ENCODE data around the gene CENPA. TPM values are rescaled to one million over a fixed set of nuclear protein-coding genes. Genes with fewer than 3 reads are reported as not detected.
A peak's percentile ranks its signal among the peaks of the same experiment; 100 is the strongest.

CENPA gene
- polyA plus RNA-seq, 2 of the 4 experiments (the other 2 are of a cell fraction) = 45.7 to 46.0 TPM

GRCh38 chr2:26811261-26811660 is 25.4 kb downstream of the CENPA start:
- Histone ChIP-seq H3K4me1 (no peaks in the 10 kb centered on the region), H3K4me2 (no peak overlapping the region), H3K27ac (no peak overlapping the region), H3K4me3 (no peak overlapping the region), H3K9me3 (no peaks in the 10 kb centered on the region)
- ChIA-PET CTCF (interaction anchor here (1.2 to 4.9 kb wide), 3 partner anchors 12 to 132 kb away, joined by 3 to 17 read pairs (median 4); no protein-coding TSS in a partner anchor), POLR2A (no interaction called here)
- DNase-seq (ENCODE audit: low read depth in 1 of 2, low spot score in 1 of 2) (no peak), FAIRE-seq (no peak), ATAC-seq (no peak)
- WGBS (ENCODE audit: missing lambda C conversion rate) = 40% methylated on average over 8 of the region's 8 CpGs
- no peak for TF ChIP-seq NPAS2 (CRISPR knock-in tag; IDR thresholded peaks at IDR 0.05; ENCODE audit: borderline replicate concordance)
- TF ChIP-seq EHF (CRISPR knock-in tag; IDR thresholded peaks at IDR 0.05) = no peak
- TF ChIP-seq ZC3H11A (IDR thresholded peaks at IDR 0.05) = no peak
- no peak for TF ChIP-seq POLR2A (IDR thresholded peaks at IDR 0.05; ENCODE audit: low read length)
- TF ChIP-seq MAX (IDR thresholded peaks at IDR 0.05) = no peak
- TF ChIP-seq ZSCAN20 (CRISPR knock-in tag; IDR thresholded peaks at IDR 0.05) = no peak
- TF ChIP-seq PHF8 (IDR thresholded peaks at IDR 0.05; ENCODE audit: borderline replicate concordance, low read depth) = no peak
- no peak for TF ChIP-seq REST (IDR thresholded peaks at IDR 0.05)
- no peak for TF ChIP-seq MYC (IDR thresholded peaks at IDR 0.05; ENCODE audit: borderline replicate concordance, low read length)
- no peak for TF ChIP-seq NFE2L2 (conservative IDR thresholded peaks at IDR 0.05; ENCODE audit: low read length)

GRCh38 chr2:26811791-26812694 is 26.2 kb downstream of the CENPA start:
- Histone ChIP-seq H3K4me3 (no peak overlapping the region), H3K4me1 (no peaks in the 10 kb centered on the region), H3K4me2 (no peak overlapping the region), H3K9me3 (no peaks in the 10 kb centered on the region), H3K27ac (no peak overlapping the region)
- TF ChIP-seq MAFK (IDR thresholded peaks at IDR 0.05; ENCODE audit: partially characterized antibody) = peak; percentile 66
- TF ChIP-seq ZNF302 (CRISPR knock-in tag; IDR thresholded peaks at IDR 0.05) = no peak
- FAIRE-seq (no peak), ATAC-seq (no peak), DNase-seq (ENCODE audit: low read depth in 1 of 2, low spot score in 1 of 2) (no peak)
- ChIA-PET CTCF (interaction anchor here (1.2 to 4.9 kb wide), 4 partner anchors 9 to 131 kb away, joined by 3 to 17 read pairs (median 4); no protein-coding TSS in a partner anchor), POLR2A (no interaction called here)
- 70% methylated on average over 14 of the region's 14 CpGs for WGBS (ENCODE audit: missing lambda C conversion rate)

- H3K4me3 ChIP-seq = no peak overlapping the region
- ATAC-seq (no peak), FAIRE-seq (no peak), DNase-seq (ENCODE audit: low read depth in 1 of 2, low spot score in 1 of 2) (no peak)
- ChIA-PET CTCF (interaction anchor here (0.9 to 1.7 kb wide), 3 partner anchors 9 to 204 kb away, joined by 4 to 5 read pairs (median 4); no protein-coding TSS in a partner anchor), POLR2A (no interaction called here)
- no peaks in the 10 kb centered on the region for H3K4me1 ChIP-seq
- no peak overlapping the region for H3K4me2 ChIP-seq
- 65% methylated on average over 3 of the region's 3 CpGs for WGBS (ENCODE audit: missing lambda C conversion rate)
- TF ChIP-seq EP300 (IDR thresholded peaks at IDR 0.05) (no peak), EHF (CRISPR knock-in tag; IDR thresholded peaks at IDR 0.05) (no peak), ESRRA (IDR thresholded peaks at IDR 0.05; ENCODE audit: borderline replicate concordance, low read length) (no peak), GATA3 (IDR thresholded peaks at IDR 0.05; ENCODE audit: borderline replicate concordance) (no peak), JUNB (IDR thresholded peaks at IDR 0.05) (no peak), POLR2A (IDR thresholded peaks at IDR 0.05; ENCODE audit: low read length) (no peak), ZSCAN20 (CRISPR knock-in tag; IDR thresholded peaks at IDR 0.05) (no peak), REST (IDR thresholded peaks at IDR 0.05) (no peak), HEYL (CRISPR knock-in tag; IDR thresholded peaks at IDR 0.05) (no peak), CBX8 (IDR thresholded peaks at IDR 0.05) (no peak), SMC3 (IDR thresholded peaks at IDR 0.05) (no peak), NPAS2 (CRISPR knock-in tag; IDR thresholded peaks at IDR 0.05; ENCODE audit: borderline replicate concordance) (no peak), PHF8 (IDR thresholded peaks at IDR 0.05; ENCODE audit: borderline replicate concordance, low read depth) (no peak), HOXB5 (CRISPR knock-in tag; IDR thresholded peaks at IDR 0.05) (no peak), KDM1A (IDR thresholded peaks at IDR 0.05; ENCODE audit: low read depth) (no peak), ATOH8 (CRISPR knock-in tag; IDR thresholded peaks at IDR 0.05; ENCODE audit: low read depth) (no peak)
- H3K9me3 ChIP-seq = no peaks in the 10 kb centered on the region
- H3K27ac ChIP-seq = no peak overlapping the region
Measured at GRCh38 chr2:26812731-26813130, 26.9 kb downstream of the CENPA start.

Measured in A549 (cell line).